K562 (cell line): ENCODE data around the gene ANKS1B.

ENCODE experiments used
- CHD4 ChIP-seq: fragments of 200-600 bp; sonication (generic); IDR thresholded peaks from 3 replicates; pipeline ENCODE4 v1.6.1; 2012; ENCODE audit warnings: low read depth, mild to moderate bottlenecking, mixed read lengths, low read length, inconsistent platforms; ENCODE audit not compliant: insufficient read depth, insufficient replicate concordance, poor library complexity, severe bottlenecking
- CREM ChIP-seq: IDR thresholded peaks from 2 replicates; pipeline ENCODE4 v1.6.1; 2014; ENCODE audit warnings: antibody characterized with exemption, low read depth
- CTCF ChIP-seq, 3 experiments: IDR thresholded peaks in 2 of 3; conservative IDR thresholded peaks in 1 of 3; 2 replicates each; pipeline ENCODE4 v1.5.1; 2011 to 2012; ENCODE audit warnings: low read length in 3 of 3, mild to moderate bottlenecking in 3 of 3, control low read depth in 2 of 3, improper control_type of control experiment in 1 of 3, inconsistent platforms in 1 of 3, low read depth in 1 of 3, mixed read lengths in 1 of 3, moderate library complexity in 1 of 3; ENCODE audit not compliant: insufficient read depth in 2 of 3
- ELF1 ChIP-seq: fragments of 200-800 bp; sonication (Bioruptor generic); IDR thresholded peaks from 2 replicates; pipeline ENCODE4 v1.6.1; 2016; ENCODE audit warnings: missing genetic modification characterization, missing compliant biosample characterization
- ELK1 ChIP-seq: sonication (generic); formaldehyde crosslinking; IDR thresholded peaks from 2 replicates; pipeline ENCODE4 v1.8.1; 2022; ENCODE audit warnings: missing genetic modification reagents
- ESRRB ChIP-seq: fragments of 250-450 bp; sonication (Bioruptor Pico); IDR thresholded peaks from 2 replicates; pipeline ENCODE4 v1.5.0; 2020; ENCODE audit warnings: mild to moderate bottlenecking, moderate library complexity, borderline replicate concordance
- FOSL1 ChIP-seq: fragments of 200-800 bp; sonication (Bioruptor generic); conservative IDR thresholded peaks from 2 replicates; pipeline ENCODE4 v1.6.1; 2016; ENCODE audit warnings: missing genetic modification characterization, missing compliant biosample characterization
- FOXA1 ChIP-seq: fragments of 450-650 bp; IDR thresholded peaks from 2 replicates; pipeline ENCODE4 v1.6.1; 2016; ENCODE audit warnings: mild to moderate bottlenecking, borderline replicate concordance
- HINFP ChIP-seq: fragments of 450-650 bp; conservative IDR thresholded peaks from 2 replicates; pipeline ENCODE4 v1.6.1; 2016; ENCODE audit warnings: missing genetic modification characterization, low read depth, mild to moderate bottlenecking, control low read depth, missing compliant biosample characterization
- HMGN3 ChIP-seq: IDR thresholded peaks from 2 replicates; pipeline ENCODE4 v1.6.1; 2011; ENCODE audit warnings: borderline replicate concordance, low read depth, mild to moderate bottlenecking, mixed read lengths, low read length; ENCODE audit not compliant: insufficient read length; ENCODE audit errors: extremely low read depth
- NFATC3 ChIP-seq: fragments of 450-650 bp; IDR thresholded peaks from 2 replicates; pipeline ENCODE4 v1.6.1; 2017; ENCODE audit warnings: mild to moderate bottlenecking
- RAD21 ChIP-seq, 2 experiments: fragments of 250-450 bp in 1 of 2; fragments of 450-650 bp in 1 of 2; sonication (Bioruptor Pico) in 1 of 2; formaldehyde crosslinking in 1 of 2; IDR thresholded peaks in 1 of 2; conservative IDR thresholded peaks in 1 of 2; 2 replicates each; pipeline versions ENCODE4 v1.4.0 to v1.8.0; 2020 to 2022; ENCODE audit warnings: mild to moderate bottlenecking in 2 of 2, moderate library complexity in 1 of 2
- TAF1 ChIP-seq: IDR thresholded peaks from 2 replicates; pipeline ENCODE4 v1.6.1; 2011; ENCODE audit warnings: mild to moderate bottlenecking, low read length, moderate library complexity; ENCODE audit not compliant: insufficient read depth, control insufficient read depth, severe bottlenecking; ENCODE audit errors: extremely low read depth
- ZNF280B ChIP-seq: fragments of 250-450 bp; sonication (Bioruptor Pico); IDR thresholded peaks from 2 replicates; pipeline ENCODE4 v1.5.1; 2021; ENCODE audit warnings: mild to moderate bottlenecking

GRCh38 chr12:99068993-99069747 lies 915.6 kb downstream of the ANKS1B start:
- TF ChIP-seq ELF1 (no peak), HMGN3 (no peak), CTCF (IDR thresholded peaks at IDR 0.05 in 2 of 3, conservative IDR thresholded peaks at IDR 0.05 in 1 of 3; ENCODE audit: insufficient read depth in 2 of 3, low read depth in 1 of 3, low read length in 3 of 3) (no peak), RAD21 (CRISPR knock-in tag; conservative IDR thresholded peaks at IDR 0.05 in 1 of 2, IDR thresholded peaks at IDR 0.05 in 1 of 2) (no peak), ESRRB (CRISPR knock-in tag) (no peak), TAF1 (no peak), CHD4 (no peak), CREM (no peak), FOSL1 (tag) (no peak), ZNF280B (no peak), ELK1 (CRISPR knock-in tag) (no peak), NFATC3 (no peak), FOXA1 (no peak), HINFP (tag) (no peak)
